Adipocyte (in vitro differentiated cells): Measurements from ENCODE around the gene RBM20.
"Not testable (repeated sequence)": the region's sequence is repeated elsewhere in the genome, so short reads cannot be mapped to it uniquely, and the experiment has no call there.

Source experiments
- DNase-seq: peaks from one replicate; pipeline ENCODE4 v3.0.0-alpha.2; 2015; ENCODE audit warnings: low read depth
- H3K27me3 ChIP-seq: replicated peaks from 2 replicates; pipeline ENCODE4 v1.7.0; 2013; ENCODE audit warnings: mild to moderate bottlenecking, low read length, moderate library complexity; ENCODE audit not compliant: control insufficient read depth, insufficient read depth
- H3K36me3 ChIP-seq: 2 replicates; pipeline ENCODE4 v1.7.0; 2013; ENCODE audit warnings: low read length, mild to moderate bottlenecking, moderate library complexity; ENCODE audit not compliant: control insufficient read depth, insufficient read depth, severe bottlenecking
- H3K4me1 ChIP-seq: 2 replicates; pipeline ENCODE4 v1.7.0; 2013; ENCODE audit warnings: mild to moderate bottlenecking, low read length, moderate library complexity; ENCODE audit not compliant: control insufficient read depth, insufficient read depth
- H3K4me3 ChIP-seq: 2 replicates; pipeline ENCODE4 v1.7.0; 2013; ENCODE audit warnings: mild to moderate bottlenecking, low read length, moderate library complexity
- H3K9ac ChIP-seq: 2 replicates; pipeline ENCODE4 v1.7.0; 2013; ENCODE audit warnings: mild to moderate bottlenecking, low read length, moderate library complexity
- H3K9me3 ChIP-seq: 2 replicates; pipeline ENCODE4 v1.7.0; 2013; ENCODE audit warnings: mild to moderate bottlenecking, low read length, moderate library complexity; ENCODE audit not compliant: control insufficient read depth

RBM20 gene

DNA sequence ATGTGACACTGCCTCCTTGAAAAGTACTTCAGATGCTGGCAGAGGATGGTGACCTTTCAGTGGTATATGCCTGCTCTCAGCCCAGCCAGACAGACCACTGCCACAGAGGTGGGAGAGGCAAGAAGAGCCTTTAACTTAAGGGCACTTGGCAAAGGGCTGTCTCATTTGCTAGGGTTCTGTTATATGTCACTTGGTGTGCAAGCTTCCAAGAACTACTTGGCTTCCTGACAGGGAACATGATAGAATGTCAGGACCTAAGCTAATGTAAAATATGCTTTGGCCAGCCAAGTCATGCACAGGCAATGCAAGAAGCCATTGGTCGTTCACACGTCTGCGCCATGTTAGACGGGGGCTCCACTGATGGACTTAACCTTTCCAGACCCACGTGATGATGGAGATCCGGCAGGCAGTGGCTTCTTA, 54.7 kb downstream of the RBM20 start:
- Histone ChIP-seq H3K9me3 (no peaks in the 10 kb centered on the region), H3K4me1 (peaks cover 4% of the 10 kb centered on the region), H3K4me3 (no peak overlapping the region), H3K36me3 (no peaks in the 10 kb centered on the region), H3K9ac (no peak overlapping the region), H3K27me3 (peaks cover 26% of the 10 kb centered on the region)
- no peak for DNase-seq

DNA sequence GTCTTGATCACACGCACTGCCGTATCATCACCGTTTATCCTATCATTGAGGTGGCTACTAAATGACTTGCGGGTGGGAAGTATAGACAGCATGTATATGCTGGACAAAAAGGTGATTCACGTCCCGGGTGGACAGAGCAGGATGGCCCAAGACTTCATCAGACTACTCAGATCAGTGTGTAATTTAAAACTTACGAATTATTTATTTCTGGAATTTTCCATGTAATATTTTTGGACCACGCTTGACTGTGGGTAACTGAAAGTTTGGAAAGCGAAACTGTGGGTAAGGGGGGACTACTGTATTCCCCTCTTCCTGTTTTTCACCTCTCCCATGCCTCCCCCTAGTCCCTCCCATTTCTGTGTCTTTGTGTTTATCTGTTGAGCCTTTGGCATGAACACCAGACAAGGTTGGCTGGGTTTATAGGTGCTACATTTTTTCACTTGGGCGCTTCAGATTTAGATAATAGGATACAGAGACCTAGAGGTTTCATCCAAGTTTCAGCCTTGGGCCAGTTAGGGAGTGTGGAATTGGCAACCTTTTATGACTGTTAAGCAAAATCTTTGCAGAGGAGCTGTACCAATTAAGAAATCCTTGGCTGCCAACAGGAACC, 55.8 kb downstream of the RBM20 start:
- Histone ChIP-seq H3K9me3 (no peaks in the 10 kb centered on the region), H3K27me3 (peaks cover 20% of the 10 kb centered on the region), H3K9ac (no peak overlapping the region), H3K4me1 (peaks cover 4% of the 10 kb centered on the region), H3K36me3 (no peaks in the 10 kb centered on the region), H3K4me3 (no peak overlapping the region)
- DNase-seq: no peak

DNA sequence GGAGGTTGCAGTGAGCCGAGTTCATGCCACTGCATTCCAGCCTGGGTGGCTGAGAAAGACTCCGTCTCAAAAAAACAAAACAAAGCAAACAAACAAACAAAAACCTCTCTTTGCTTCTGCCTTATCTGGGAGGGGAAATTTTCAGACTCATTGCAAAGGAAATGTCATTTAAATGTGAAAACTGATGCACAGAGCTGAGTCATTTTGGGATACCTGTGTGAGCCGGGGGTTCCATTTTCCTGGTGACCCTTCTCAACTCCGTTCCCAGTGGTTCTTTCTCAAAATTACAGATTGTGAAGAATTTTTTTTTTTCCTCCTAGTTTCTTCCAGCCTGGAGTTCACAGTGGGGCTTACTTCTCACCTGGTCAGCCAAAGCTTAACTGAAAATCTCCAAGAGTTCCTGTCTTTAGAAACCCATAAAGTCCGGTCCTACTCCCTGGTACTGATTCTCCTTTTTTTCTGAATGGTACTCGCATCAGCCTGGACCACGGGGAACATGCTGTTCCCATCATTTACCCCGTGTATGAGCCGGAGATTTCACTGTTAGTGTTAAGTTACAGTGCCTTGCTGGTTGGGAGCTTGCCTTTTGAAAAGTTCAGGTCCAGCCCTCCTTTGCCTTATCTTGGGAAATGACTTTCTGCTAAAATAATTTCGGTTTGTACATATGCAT, 56.9 kb downstream of the RBM20 start:
- no peak overlapping the region for H3K4me3 ChIP-seq
- DNase-seq: no peak
- H3K4me1 ChIP-seq: peaks cover 5% of the 10 kb centered on the region

DNA sequence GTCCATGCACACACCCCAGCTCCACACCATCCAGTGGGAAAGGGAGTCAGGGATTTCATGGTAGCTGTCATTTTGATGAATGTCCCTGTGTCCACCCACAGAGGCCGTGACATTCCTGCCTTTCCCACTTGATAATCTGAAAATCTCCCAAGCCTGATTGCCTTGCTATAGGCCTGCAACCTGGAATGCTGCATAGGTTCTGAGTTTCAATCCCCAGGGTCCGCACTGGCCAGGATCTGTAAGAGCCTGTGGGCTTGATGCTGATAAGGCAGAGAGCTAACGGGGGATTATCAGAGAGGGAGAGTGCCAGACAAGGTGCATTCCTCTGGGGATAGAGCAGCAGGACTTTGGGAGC, 57.5 kb downstream of the RBM20 start:
- no peak overlapping the region for H3K9ac ChIP-seq
- H3K27me3 ChIP-seq: peaks cover 12% of the 10 kb centered on the region
- H3K4me3 ChIP-seq: no peak overlapping the region
- H3K4me1 ChIP-seq: peaks cover 10% of the 10 kb centered on the region
- no peak for DNase-seq
- no peaks in the 10 kb centered on the region for H3K36me3 ChIP-seq
- no peaks in the 10 kb centered on the region for H3K9me3 ChIP-seq

More for the DNA sequence above, 56.9 kb downstream of the RBM20 start:
- Histone ChIP-seq H3K36me3 (no peaks in the 10 kb centered on the region), H3K27me3 (peaks cover 12% of the 10 kb centered on the region), H3K9ac (no peak overlapping the region), H3K9me3 (no peaks in the 10 kb centered on the region)

DNA sequence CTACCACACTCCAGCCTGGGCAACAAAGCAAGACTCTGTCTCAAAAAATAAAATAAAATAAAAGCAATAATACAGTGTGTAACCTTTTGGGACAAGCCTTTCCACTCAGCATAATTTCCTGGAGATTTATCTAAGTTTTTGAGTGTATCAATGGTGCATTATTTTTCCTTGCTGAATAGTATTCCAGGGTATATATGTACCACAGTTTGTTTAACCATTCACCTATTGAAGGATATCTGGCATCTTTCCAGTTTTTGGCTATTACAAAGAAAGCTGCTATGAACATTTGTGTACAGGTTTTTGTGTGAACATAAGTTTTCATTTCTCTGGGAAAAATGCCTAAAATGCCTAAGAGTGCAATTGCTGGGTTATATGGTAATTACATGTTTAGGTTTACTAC, 59.9 kb downstream of the RBM20 start:
- no peaks in the 10 kb centered on the region for H3K36me3 ChIP-seq
- peaks cover 11% of the 10 kb centered on the region for H3K4me1 ChIP-seq
- no peak for DNase-seq
- H3K27me3 ChIP-seq: peaks cover 8% of the 10 kb centered on the region
- H3K4me3 ChIP-seq: no peak overlapping the region
- H3K9ac ChIP-seq: no peak overlapping the region
- no peaks in the 10 kb centered on the region for H3K9me3 ChIP-seq

DNA sequence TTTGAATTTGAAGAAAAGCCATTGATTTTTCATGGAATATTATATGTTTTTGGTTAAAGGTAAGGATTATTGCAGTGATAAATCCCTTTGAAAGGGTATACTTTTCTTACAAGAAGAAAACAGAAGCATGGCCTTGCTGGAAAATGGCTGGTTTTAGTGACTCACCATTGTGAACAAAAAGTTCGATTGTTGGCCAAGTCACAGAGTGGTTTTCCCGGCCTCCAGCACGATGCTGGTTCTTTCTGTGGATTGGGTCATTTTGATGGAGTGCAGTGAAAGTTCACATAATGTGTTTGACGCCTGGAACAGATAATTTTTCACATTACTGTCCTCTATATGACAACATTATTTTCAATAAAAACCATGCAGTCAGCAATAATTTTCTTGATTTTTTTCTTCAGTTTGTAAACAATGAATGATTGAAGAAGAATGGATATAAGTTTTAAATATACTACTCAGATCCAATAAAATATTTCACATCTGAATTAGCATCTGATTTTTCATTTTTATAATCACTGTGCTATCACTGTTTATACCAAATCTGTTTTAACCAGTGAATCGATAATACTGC, 60.9 kb downstream of the RBM20 start:
- DNase-seq: no peak
- no peaks in the 10 kb centered on the region for H3K9me3 ChIP-seq
- peaks cover 8% of the 10 kb centered on the region for H3K27me3 ChIP-seq
- H3K4me3 ChIP-seq: no peak overlapping the region
- no peak overlapping the region for H3K9ac ChIP-seq
- no peaks in the 10 kb centered on the region for H3K36me3 ChIP-seq
- H3K4me1 ChIP-seq: peaks cover 11% of the 10 kb centered on the region

DNA sequence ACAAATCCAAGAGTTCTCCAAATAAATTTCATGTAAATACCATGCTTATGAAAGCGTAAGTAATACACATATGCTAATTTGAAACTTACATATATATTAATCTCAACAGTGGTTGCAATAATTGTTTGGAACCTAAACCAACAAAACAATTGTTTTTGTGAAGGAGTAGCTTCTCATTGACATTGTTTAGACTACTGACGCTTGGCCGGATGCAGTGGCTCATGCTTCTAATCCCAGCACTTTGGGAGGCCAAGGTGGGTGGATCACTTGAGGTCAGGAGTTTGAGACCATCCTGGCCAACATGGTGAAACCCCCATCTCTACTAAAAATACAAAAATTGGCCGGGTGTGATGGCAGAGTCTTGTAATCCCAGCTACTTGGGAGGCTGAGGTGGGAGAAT, 61.5 kb downstream of the RBM20 start:
- DNase-seq, H3K4me3 ChIP-seq: not testable (repeated sequence)
- H3K4me1 ChIP-seq: peaks cover 11% of the 10 kb centered on the region

DNA sequence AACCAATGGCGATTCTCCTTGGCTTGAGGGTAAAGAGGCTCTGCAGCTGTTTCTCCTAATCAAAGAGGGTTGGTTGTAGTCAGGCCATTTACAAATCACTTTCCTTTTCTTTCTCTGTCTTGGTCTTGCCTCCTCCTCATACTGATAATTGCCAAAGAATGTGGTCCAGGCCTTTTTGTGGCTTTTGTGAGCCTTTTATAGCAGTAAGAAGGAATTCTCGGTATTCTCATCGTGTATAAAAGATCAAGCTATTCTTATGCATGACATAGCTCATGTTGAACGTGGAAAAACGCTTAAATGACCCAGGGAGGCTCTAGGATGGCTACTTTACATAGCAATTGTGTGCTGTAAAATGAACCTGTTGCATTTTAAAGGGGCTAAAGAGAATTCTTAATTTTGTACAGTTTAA, 62.6 kb downstream of the RBM20 start:
- no peak overlapping the region for H3K4me3 ChIP-seq
- H3K4me1 ChIP-seq: peaks cover 11% of the 10 kb centered on the region
- H3K9ac ChIP-seq: no peak overlapping the region
- H3K36me3 ChIP-seq: no peaks in the 10 kb centered on the region
- DNase-seq: peak; percentile 70
- no peaks in the 10 kb centered on the region for H3K9me3 ChIP-seq
- peaks cover 4% of the 10 kb centered on the region for H3K27me3 ChIP-seq

More for the DNA sequence above, 61.5 kb downstream of the RBM20 start:
- H3K36me3 ChIP-seq, H3K27me3 ChIP-seq, H3K9ac ChIP-seq, H3K9me3 ChIP-seq: not testable (repeated sequence)

DNA sequence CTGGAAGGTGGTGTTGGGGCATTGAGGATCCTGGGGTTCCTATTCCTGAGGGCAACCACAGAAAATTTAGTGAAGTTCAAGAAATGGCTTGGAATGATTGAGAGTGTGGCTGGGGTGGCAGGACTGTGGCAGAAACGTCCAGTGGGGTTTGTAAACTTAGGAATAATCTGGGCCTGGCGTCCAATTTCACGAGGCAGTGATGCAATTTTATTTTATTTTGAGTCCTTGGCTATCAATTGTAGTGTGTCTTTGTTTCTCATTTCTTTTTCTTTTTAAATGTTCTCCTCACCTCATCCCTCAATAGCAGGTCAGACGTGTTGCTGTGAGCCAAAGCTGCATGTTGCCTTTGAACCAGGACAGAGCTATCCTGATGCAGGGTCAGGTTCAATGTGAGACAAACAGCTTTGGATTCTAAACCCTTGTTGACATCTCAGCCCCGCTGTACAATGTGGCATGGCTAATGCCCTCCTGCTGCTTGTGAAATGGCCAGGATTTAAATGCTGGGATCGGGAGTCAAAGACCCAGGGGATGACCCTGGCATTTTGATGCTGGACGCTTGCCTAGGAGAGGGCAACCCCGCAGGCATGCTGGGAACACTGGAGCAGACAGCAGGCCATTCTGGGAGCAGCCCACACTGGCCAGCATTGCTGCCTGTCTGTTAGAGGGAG, 64.8 kb downstream of the RBM20 start:
- Histone ChIP-seq H3K9ac (no peak overlapping the region), H3K36me3 (no peaks in the 10 kb centered on the region), H3K4me1 (peaks cover 11% of the 10 kb centered on the region), H3K27me3 (peaks cover 12% of the 10 kb centered on the region), H3K9me3 (no peaks in the 10 kb centered on the region), H3K4me3 (no peak overlapping the region)
- no peak for DNase-seq

DNA sequence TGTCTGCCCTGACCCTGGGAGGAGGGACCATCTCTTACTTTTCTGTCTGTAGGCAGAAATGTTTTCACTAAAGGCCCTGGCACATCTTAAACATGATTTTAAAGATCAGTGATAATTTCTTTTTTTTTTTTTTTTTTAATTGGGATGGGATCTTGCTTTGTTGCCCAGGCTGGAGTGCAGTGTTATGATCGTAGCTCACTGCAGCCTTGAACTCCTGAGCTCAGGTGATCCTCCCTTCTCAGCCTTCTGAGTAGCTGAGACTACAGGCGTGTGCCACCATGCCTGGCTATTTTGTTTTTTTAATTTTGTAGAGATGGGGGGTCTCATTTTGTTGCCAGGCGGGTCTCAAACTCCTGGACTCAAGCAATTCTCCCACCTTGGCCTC, 65.3 kb downstream of the RBM20 start:
- Histone ChIP-seq H3K9me3 (no peaks in the 10 kb centered on the region), H3K36me3 (no peaks in the 10 kb centered on the region), H3K4me1 (peaks cover 11% of the 10 kb centered on the region), H3K27me3 (peaks cover 17% of the 10 kb centered on the region), H3K4me3 (no peak overlapping the region), H3K9ac (no peak overlapping the region)
- no peak for DNase-seq

DNA sequence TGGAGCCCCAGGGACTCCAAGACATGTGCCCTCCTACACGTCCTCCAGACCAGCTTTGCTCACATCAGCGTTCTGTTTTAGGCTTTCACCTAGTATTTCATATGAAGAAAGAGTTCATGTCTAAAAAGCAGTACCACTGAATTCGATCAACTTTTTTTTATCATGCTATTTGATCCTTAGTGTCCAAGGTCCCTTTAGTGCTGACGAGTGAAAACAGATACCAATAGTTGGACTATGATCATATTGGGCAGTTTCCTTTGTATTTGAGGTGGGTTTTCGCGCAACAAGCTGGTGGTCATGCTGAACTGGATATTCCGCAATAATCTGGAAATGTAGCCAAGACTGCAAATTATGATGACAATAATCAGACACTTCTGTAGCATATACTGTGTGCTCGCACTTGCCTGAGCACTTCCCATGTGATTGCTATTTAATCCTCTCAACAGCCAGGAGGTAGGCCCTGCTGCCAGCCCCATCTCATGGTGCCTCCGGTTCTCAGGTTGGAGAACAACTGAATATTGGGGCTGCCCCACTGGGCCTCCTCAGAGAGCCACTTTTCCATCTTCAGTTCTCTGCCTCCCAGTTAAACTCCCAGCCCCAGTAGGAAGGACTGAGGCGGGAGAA, 65.9 kb downstream of the RBM20 start:
- Histone ChIP-seq H3K27me3 (peaks cover 21% of the 10 kb centered on the region), H3K36me3 (no peaks in the 10 kb centered on the region), H3K9ac (no peak overlapping the region), H3K9me3 (no peaks in the 10 kb centered on the region), H3K4me1 (peaks cover 11% of the 10 kb centered on the region), H3K4me3 (no peak overlapping the region)
- no peak for DNase-seq
